Trophoblast cell (in vitro differentiated cells and primary cell): ENCODE results near the gene CTXND1.
A peak's percentile ranks its signal among the peaks of the same experiment; 100 is the strongest.

Source experiments
- DNase-seq, 2 donors: peaks; one replicate each; pipeline ENCODE4 v3.0.0-alpha.2; 2016
- H2AFZ ChIP-seq: 2 replicates; pipeline ENCODE4 v1.6.1; 2013; ENCODE audit warnings: low read length, moderate library complexity, mild to moderate bottlenecking; ENCODE audit not compliant: insufficient read depth, poor library complexity
- H2AK5ac ChIP-seq: 2 replicates; pipeline ENCODE4 v1.6.1; 2013; ENCODE audit warnings: mild to moderate bottlenecking, low read length
- H2BK120ac ChIP-seq: 2 replicates; pipeline ENCODE4 v1.6.1; 2013; ENCODE audit warnings: low read length, mild to moderate bottlenecking, moderate library complexity; ENCODE audit not compliant: insufficient read depth, poor library complexity
- H2BK12ac ChIP-seq: 2 replicates; pipeline ENCODE4 v1.6.1; 2013; ENCODE audit warnings: mild to moderate bottlenecking, low read length, moderate library complexity
- H2BK5ac ChIP-seq: 2 replicates; pipeline ENCODE4 v1.6.1; 2013; ENCODE audit warnings: low read length, low read depth, moderate library complexity, mild to moderate bottlenecking; ENCODE audit not compliant: poor library complexity
- H3K14ac ChIP-seq: 2 replicates; pipeline ENCODE4 v1.6.1; 2013; ENCODE audit warnings: mild to moderate bottlenecking, low read length
- H3K18ac ChIP-seq: 2 replicates; pipeline ENCODE4 v1.6.1; 2013; ENCODE audit warnings: mild to moderate bottlenecking, low read length
- H3K23ac ChIP-seq: 2 replicates; pipeline ENCODE4 v1.6.1; 2013; ENCODE audit warnings: low read length
- H3K27ac ChIP-seq: 2 replicates; pipeline ENCODE4 v1.5.1; 2013; ENCODE audit warnings: low read depth, mild to moderate bottlenecking, inconsistent platforms, low read length, moderate library complexity
- H3K27me3 ChIP-seq: 2 replicates; pipeline ENCODE4 v1.6.1; 2013; ENCODE audit warnings: inconsistent platforms, mild to moderate bottlenecking, low read length, moderate library complexity; ENCODE audit not compliant: insufficient read depth
- H3K36me3 ChIP-seq, 2 experiments: 1 replicate in 1 of 2; 2 replicates in 1 of 2; pipeline ENCODE4 v1.6.1; 2013; ENCODE audit warnings: low read length in 2 of 2, mild to moderate bottlenecking in 2 of 2, moderate library complexity in 1 of 2; ENCODE audit not compliant: insufficient read depth in 2 of 2, control insufficient read depth in 1 of 2
- H3K4ac ChIP-seq: 2 replicates; pipeline ENCODE4 v1.6.1; 2013; ENCODE audit warnings: low read depth, mild to moderate bottlenecking, low read length, moderate library complexity
- H3K4me1 ChIP-seq, 2 experiments: 1 replicate in 1 of 2; 2 replicates in 1 of 2; pipeline ENCODE4 v1.6.1; 2013; ENCODE audit warnings: low read length in 2 of 2, mild to moderate bottlenecking in 2 of 2, moderate library complexity in 1 of 2; ENCODE audit not compliant: insufficient read depth in 2 of 2, control insufficient read depth in 1 of 2
- H3K4me2 ChIP-seq: 2 replicates; pipeline ENCODE4 v1.6.1; 2013; ENCODE audit warnings: inconsistent platforms, mild to moderate bottlenecking, low read length, moderate library complexity
- H3K4me3 ChIP-seq: 2 replicates; pipeline ENCODE4 v1.5.1; 2013; ENCODE audit warnings: mild to moderate bottlenecking, low read depth, low read length, inconsistent platforms
- H3K79me1 ChIP-seq: one replicate; pipeline ENCODE4 v1.6.1; 2013; ENCODE audit warnings: low read length
- H3K79me2 ChIP-seq: 2 replicates; pipeline ENCODE4 v1.6.1; 2013; ENCODE audit warnings: low read length, mild to moderate bottlenecking; ENCODE audit not compliant: control insufficient read depth, insufficient read depth, poor library complexity
- H3K9ac ChIP-seq: 2 replicates; pipeline ENCODE4 v1.6.1; 2013; ENCODE audit warnings: mild to moderate bottlenecking, low read length
- H3K9me3 ChIP-seq: 2 replicates; pipeline ENCODE4 v1.6.1; 2013; ENCODE audit warnings: low read depth, mild to moderate bottlenecking, control low read depth, inconsistent platforms, low read length; ENCODE audit not compliant: insufficient read depth
- H4K12ac ChIP-seq: 2 replicates; pipeline ENCODE4 v1.6.1; 2013; ENCODE audit warnings: low read depth, mild to moderate bottlenecking, low read length, moderate library complexity
- H4K8ac ChIP-seq: 2 replicates; pipeline ENCODE4 v1.6.1; 2013; ENCODE audit warnings: low read depth, mild to moderate bottlenecking, low read length, moderate library complexity
- H4K91ac ChIP-seq: one replicate; pipeline ENCODE4 v1.6.1; 2013; ENCODE audit warnings: low read depth, mild to moderate bottlenecking, low read length, moderate library complexity
- WGBS: extraction: QIAGEN DNeasy Blood & Tissue Kit; methylation state at CpG from one replicate; pipeline ENCODE4 v1.1.7; 2013; ENCODE audit warnings: missing lambda C conversion rate; ENCODE audit not compliant: insufficient read length, insufficient coverage; ENCODE audit errors: extremely low coverage; 5-methylcytosine and 5-hydroxymethylcytosine counted together

CTXND1 gene

DNA sequence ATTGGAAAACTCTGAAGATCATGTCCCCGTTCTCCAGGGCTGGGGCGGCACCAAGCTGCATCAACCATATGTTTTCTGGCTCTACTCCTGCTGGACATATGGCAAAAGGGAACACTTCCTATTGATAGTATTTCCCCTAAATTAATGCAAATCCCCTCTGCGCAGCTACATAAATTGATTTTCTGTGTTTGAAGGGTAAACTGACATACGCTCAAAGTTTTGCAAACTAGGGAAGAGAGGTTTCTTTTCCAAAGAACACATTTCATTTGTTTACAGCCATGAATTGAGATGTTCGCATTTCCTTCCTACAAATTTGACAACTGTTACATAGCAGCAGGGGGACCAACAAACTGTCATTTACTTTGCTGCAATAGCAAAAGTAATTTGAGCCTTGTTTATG lies 35.9 kb downstream of the CTXND1 start:
- H3K4me3 ChIP-seq: no peak overlapping the region
- H2BK12ac ChIP-seq: no peak overlapping the region
- H3K27me3 ChIP-seq: no peaks in the 10 kb centered on the region
- H3K18ac ChIP-seq: no peak overlapping the region
- H4K91ac ChIP-seq: no peak overlapping the region
- H3K9ac ChIP-seq: no peak overlapping the region
- H3K4me2 ChIP-seq: no peak overlapping the region
- no peak for DNase-seq
- WGBS: no CpG with 5 or more reads among the region's 5 CpGs
- H3K27ac ChIP-seq: no peak overlapping the region
- H3K14ac ChIP-seq: no peak overlapping the region
- H3K4me1 ChIP-seq: no peaks in the 10 kb centered on the region
- H3K9me3 ChIP-seq: no peaks in the 10 kb centered on the region
- H3K79me1 ChIP-seq: no peaks in the 10 kb centered on the region
- no peaks in the 10 kb centered on the region for H3K36me3 ChIP-seq
- H4K12ac ChIP-seq: no peak overlapping the region
- no peak overlapping the region for H2AK5ac ChIP-seq
- no peak overlapping the region for H2BK5ac ChIP-seq
- H3K23ac ChIP-seq: no peak overlapping the region
- no peak overlapping the region for H4K8ac ChIP-seq
- no peak overlapping the region for H3K4ac ChIP-seq
- no peaks in the 10 kb centered on the region for H3K79me2 ChIP-seq
- no peak overlapping the region for H2AFZ ChIP-seq
- no peak overlapping the region for H2BK120ac ChIP-seq

DNA sequence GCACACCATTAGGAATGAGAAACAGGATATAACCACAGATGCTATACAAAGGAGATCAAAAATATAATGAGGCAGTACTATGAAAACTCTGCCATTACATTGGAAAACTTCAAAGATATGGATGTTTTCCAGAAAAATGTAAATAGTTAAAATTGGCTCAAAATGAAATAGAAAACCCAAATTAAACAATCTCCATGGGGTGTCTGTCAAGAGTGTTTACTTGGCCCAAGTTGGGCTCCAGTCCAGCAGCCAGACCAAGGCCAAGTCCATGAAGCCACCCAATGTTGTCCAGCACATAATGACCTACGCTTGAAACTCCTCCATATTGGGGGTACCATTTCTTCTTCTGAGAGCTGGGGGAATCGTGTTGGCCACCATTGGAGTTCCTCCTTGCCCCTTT lies 37.1 kb downstream of the CTXND1 start:
- no peak overlapping the region for H3K18ac ChIP-seq
- no peaks in the 10 kb centered on the region for H3K36me3 ChIP-seq
- H3K23ac ChIP-seq: no peak overlapping the region
- no peaks in the 10 kb centered on the region for H3K79me1 ChIP-seq
- no peaks in the 10 kb centered on the region for H3K27me3 ChIP-seq
- no peak overlapping the region for H2AFZ ChIP-seq
- no peak overlapping the region for H3K4me2 ChIP-seq
- no peak overlapping the region for H3K4me3 ChIP-seq
- no peaks in the 10 kb centered on the region for H3K9me3 ChIP-seq
- no CpG with 5 or more reads among the region's 2 CpGs for WGBS
- no peak overlapping the region for H3K27ac ChIP-seq
- H2AK5ac ChIP-seq: no peak overlapping the region
- H2BK12ac ChIP-seq: no peak overlapping the region
- no peaks in the 10 kb centered on the region for H3K79me2 ChIP-seq
- no peak overlapping the region for H3K4ac ChIP-seq
- no peak overlapping the region for H3K9ac ChIP-seq
- peaks cover 0 to 7% of the 10 kb centered on the region in 2 experiments for H3K4me1 ChIP-seq
- no peak overlapping the region for H4K91ac ChIP-seq
- DNase-seq: no peak
- H4K8ac ChIP-seq: no peak overlapping the region
- H2BK120ac ChIP-seq: no peak overlapping the region
- H2BK5ac ChIP-seq: no peak overlapping the region
- H3K14ac ChIP-seq: no peak overlapping the region
- H4K12ac ChIP-seq: no peak overlapping the region

- peaks cover 2% of the 10 kb centered on the region for H3K79me1 ChIP-seq
- H2BK120ac ChIP-seq: no peak overlapping the region
- no peak overlapping the region for H2AFZ ChIP-seq
- no peak overlapping the region for H3K4ac ChIP-seq
- H2AK5ac ChIP-seq: no peak overlapping the region
- H3K9ac ChIP-seq: no peak overlapping the region
- H3K27me3 ChIP-seq: no peaks in the 10 kb centered on the region
- peaks cover 10 to 19% of the 10 kb centered on the region in 2 experiments for H3K4me1 ChIP-seq
- no peak overlapping the region for H3K27ac ChIP-seq
- H2BK5ac ChIP-seq: no peak overlapping the region
- no peak for DNase-seq
- no peak overlapping the region for H3K4me2 ChIP-seq
- WGBS: no CpG with 5 or more reads among the region's 1 CpG
- H2BK12ac ChIP-seq: no peak overlapping the region
- H3K23ac ChIP-seq: no peak overlapping the region
- H3K4me3 ChIP-seq: no peak overlapping the region
- H4K8ac ChIP-seq: no peak overlapping the region
- no peaks in the 10 kb centered on the region for H3K79me2 ChIP-seq
- H4K91ac ChIP-seq: no peak overlapping the region
- no peak overlapping the region for H3K14ac ChIP-seq
- no peak overlapping the region for H4K12ac ChIP-seq
- H3K18ac ChIP-seq: no peak overlapping the region
- no peaks in the 10 kb centered on the region for H3K36me3 ChIP-seq
- H3K9me3 ChIP-seq: no peaks in the 10 kb centered on the region
Observed at GRCh38 chr15:80211976-80212375, 40.0 kb downstream of the CTXND1 start.

DNA sequence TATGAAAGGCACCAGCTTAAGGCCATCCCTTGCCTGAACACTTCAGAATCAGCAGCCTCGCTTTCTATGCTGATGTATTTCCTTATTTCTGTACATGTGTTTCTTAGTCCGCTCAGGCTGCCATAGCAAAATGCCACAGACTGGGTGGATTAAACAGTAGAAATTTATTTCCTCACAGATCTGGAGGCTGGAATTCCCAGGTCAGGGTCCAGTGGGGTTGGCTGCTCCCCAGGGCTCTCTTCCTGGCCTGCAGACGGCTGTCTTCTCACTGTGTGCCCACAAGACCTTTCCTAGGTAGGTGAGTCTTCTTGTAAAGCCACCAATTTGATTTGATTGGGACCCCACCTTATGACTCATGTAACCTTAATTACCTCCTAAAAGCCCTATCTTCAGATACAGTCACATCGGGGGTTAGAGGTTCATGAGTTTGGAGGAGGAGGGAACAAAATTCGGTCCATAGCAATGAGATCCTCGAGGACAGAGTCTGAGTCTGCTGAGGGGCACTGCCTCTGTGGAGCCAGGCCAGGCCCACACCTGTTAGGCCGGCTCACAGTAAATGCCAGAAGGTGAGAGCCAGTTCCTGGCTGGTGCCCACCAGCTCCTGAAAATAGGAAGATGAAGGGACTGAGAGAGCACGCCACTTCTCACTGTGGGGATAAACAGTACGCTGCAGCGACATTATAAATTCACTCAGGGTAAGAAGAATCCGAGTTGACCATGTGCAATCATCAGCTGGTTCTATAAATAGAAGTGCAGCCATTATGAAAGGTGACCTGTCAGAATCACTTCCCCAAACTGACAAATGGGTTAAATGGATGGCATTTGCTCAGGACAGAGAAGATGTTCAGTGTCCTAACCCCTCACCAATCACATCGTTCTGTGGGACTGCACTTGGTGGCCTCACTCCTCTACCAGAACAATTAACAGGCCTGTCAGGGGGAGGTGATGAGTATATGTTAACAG lies 41.1 kb downstream of the CTXND1 start:
- Histone ChIP-seq H2BK5ac (no peak overlapping the region), H3K14ac (no peak overlapping the region), H3K23ac (no peak overlapping the region), H3K27me3 (no peaks in the 10 kb centered on the region), H3K79me2 (no peaks in the 10 kb centered on the region), H4K91ac (peak overlapping the region; percentile 17), H3K4ac (no peak overlapping the region), H3K79me1 (peaks cover 2% of the 10 kb centered on the region), H2AK5ac (no peak overlapping the region), H3K4me1 (peaks cover 10 to 19% of the 10 kb centered on the region in 2 experiments), H2BK120ac (peak overlapping the region; percentile 13), H3K27ac (no peak overlapping the region), H3K4me2 (no peak overlapping the region), H3K18ac (no peak overlapping the region), H4K12ac (no peak overlapping the region), H4K8ac (no peak overlapping the region), H2BK12ac (no peak overlapping the region), H3K9me3 (no peaks in the 10 kb centered on the region), H2AFZ (no peak overlapping the region), H3K36me3 (no peaks in the 10 kb centered on the region), H3K4me3 (no peak overlapping the region), H3K9ac (no peak overlapping the region)
- WGBS: no CpG with 5 or more reads among the region's 12 CpGs
- DNase-seq: no peak
